ENCODE measurements around the gene C22orf31.

Gene C22orf31

DNA sequence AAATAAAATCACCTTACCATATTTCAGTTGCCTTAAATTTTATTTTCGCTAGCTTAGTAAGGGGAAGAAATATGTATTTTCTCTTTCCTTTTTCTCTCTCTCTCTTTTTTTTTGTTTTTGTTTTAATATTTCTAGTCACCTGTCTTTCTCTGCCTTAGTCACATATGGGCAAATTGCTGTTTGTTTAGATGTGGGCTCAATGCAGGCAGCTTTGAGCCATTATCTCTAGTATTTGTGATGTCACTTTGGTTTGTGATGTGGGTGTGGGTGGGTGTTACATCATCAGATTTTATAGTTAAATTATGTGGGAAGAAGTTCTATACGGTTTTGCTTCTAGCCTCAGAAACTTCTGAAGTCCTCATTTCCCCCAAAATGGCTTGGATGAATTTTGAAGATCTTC lies at the start of gene C22orf31:
TSS of gene C22orf31 (minus strand) at position 59 of the 400 bp plus-strand sequence. CDS start at position 20, 39 bp downstream.
- no peaks in the 10 kb centered on the region for H3K9me3 ChIP-seq (ENCODE audit: control insufficient read depth, low read depth, low read length)
- H3K27me3 ChIP-seq (ENCODE audit: control insufficient read depth, insufficient read depth, low read length) = no peaks in the 10 kb centered on the region
- no peaks in the 10 kb centered on the region for H3K36me3 ChIP-seq (ENCODE audit: control insufficient read depth, low read depth, low read length)
- H3K4me1 ChIP-seq (ENCODE audit: control insufficient read depth, low read depth, low read length) = no peaks in the 10 kb centered on the region
- no peak within 1 kb of the TSS for H3K27ac ChIP-seq (ENCODE audit: low read length)
- no peak within 1 kb of the TSS for H3K4me3 ChIP-seq (ENCODE audit: low read length)
- H3K9ac ChIP-seq (ENCODE audit: low read length) = no peak within 1 kb of the TSS

- no peaks in the 10 kb centered on the region for H3K36me3 ChIP-seq (ENCODE audit: control insufficient read depth, low read depth, low read length)
- H3K27ac ChIP-seq (ENCODE audit: low read length) = no peak overlapping the region
- H3K9me3 ChIP-seq (ENCODE audit: control insufficient read depth, low read depth, low read length) = no peaks in the 10 kb centered on the region
- H3K9ac ChIP-seq (ENCODE audit: low read length) = no peak overlapping the region
- H3K4me3 ChIP-seq (ENCODE audit: low read length) = no peak overlapping the region
- H3K4me1 ChIP-seq (ENCODE audit: control insufficient read depth, low read depth, low read length) = peaks cover 6% of the 10 kb centered on the region
- no peaks in the 10 kb centered on the region for H3K27me3 ChIP-seq (ENCODE audit: control insufficient read depth, insufficient read depth, low read length)
Measured at GRCh38 chr22:29110946-29111345, 49.3 kb upstream of the C22orf31 start.

- no peaks in the 10 kb centered on the region for H3K36me3 ChIP-seq (ENCODE audit: control insufficient read depth, low read depth, low read length)
- no peak overlapping the region for H3K27ac ChIP-seq (ENCODE audit: low read length)
- no peaks in the 10 kb centered on the region for H3K9me3 ChIP-seq (ENCODE audit: control insufficient read depth, low read depth, low read length)
- H3K27me3 ChIP-seq (ENCODE audit: control insufficient read depth, insufficient read depth, low read length) = no peaks in the 10 kb centered on the region
- no peak overlapping the region for H3K9ac ChIP-seq (ENCODE audit: low read length)
- no peak overlapping the region for H3K4me3 ChIP-seq (ENCODE audit: low read length)
- peaks cover 6% of the 10 kb centered on the region for H3K4me1 ChIP-seq (ENCODE audit: control insufficient read depth, low read depth, low read length)
Measured at GRCh38 chr22:29109822-29110221, 48.2 kb upstream of the C22orf31 start.

- no peak overlapping the region for H3K9ac ChIP-seq (ENCODE audit: low read length)
- H3K27me3 ChIP-seq (ENCODE audit: control insufficient read depth, insufficient read depth, low read length) = no peaks in the 10 kb centered on the region
- no peaks in the 10 kb centered on the region for H3K9me3 ChIP-seq (ENCODE audit: control insufficient read depth, low read depth, low read length)
- H3K27ac ChIP-seq (ENCODE audit: low read length) = no peak overlapping the region
- H3K4me1 ChIP-seq (ENCODE audit: control insufficient read depth, low read depth, low read length) = peaks cover 12% of the 10 kb centered on the region
- H3K4me3 ChIP-seq (ENCODE audit: low read length) = no peak overlapping the region
- H3K36me3 ChIP-seq (ENCODE audit: control insufficient read depth, low read depth, low read length) = no peaks in the 10 kb centered on the region
Measured at GRCh38 chr22:29108137-29108536, 46.5 kb upstream of the C22orf31 start.

GRCh38 chr22:29106839-29107238 lies 45.2 kb upstream of the C22orf31 start:
- Histone ChIP-seq H3K4me3 (ENCODE audit: low read length) (no peak overlapping the region), H3K27me3 (ENCODE audit: control insufficient read depth, insufficient read depth, low read length) (no peaks in the 10 kb centered on the region), H3K27ac (ENCODE audit: low read length) (no peak overlapping the region), H3K9ac (ENCODE audit: low read length) (no peak overlapping the region), H3K36me3 (ENCODE audit: control insufficient read depth, low read depth, low read length) (no peaks in the 10 kb centered on the region), H3K9me3 (ENCODE audit: control insufficient read depth, low read depth, low read length) (no peaks in the 10 kb centered on the region), H3K4me1 (ENCODE audit: control insufficient read depth, low read depth, low read length) (peaks cover 13% of the 10 kb centered on the region)

- H3K4me1 ChIP-seq (ENCODE audit: control insufficient read depth, low read depth, low read length) = peaks cover 13% of the 10 kb centered on the region
- H3K27ac ChIP-seq (ENCODE audit: low read length) = no peak overlapping the region
Measured at GRCh38 chr22:29105468-29105867, 43.8 kb upstream of the C22orf31 start.

GRCh38 chr22:29103121-29103520 lies 41.5 kb upstream of the C22orf31 start:
- Histone ChIP-seq H3K9me3 (ENCODE audit: control insufficient read depth, low read depth, low read length) (no peaks in the 10 kb centered on the region), H3K4me3 (ENCODE audit: low read length) (no peak overlapping the region), H3K36me3 (ENCODE audit: control insufficient read depth, low read depth, low read length) (no peaks in the 10 kb centered on the region), H3K27me3 (ENCODE audit: control insufficient read depth, insufficient read depth, low read length) (no peaks in the 10 kb centered on the region), H3K27ac (ENCODE audit: low read length) (no peak overlapping the region), H3K4me1 (ENCODE audit: control insufficient read depth, low read depth, low read length) (peaks cover 16% of the 10 kb centered on the region), H3K9ac (ENCODE audit: low read length) (no peak overlapping the region)

More at GRCh38 chr22:29105468-29105867, 43.8 kb upstream of the C22orf31 start:
- Histone ChIP-seq H3K27me3 (ENCODE audit: control insufficient read depth, insufficient read depth, low read length) (no peaks in the 10 kb centered on the region), H3K36me3 (ENCODE audit: control insufficient read depth, low read depth, low read length) (no peaks in the 10 kb centered on the region), H3K9me3 (ENCODE audit: control insufficient read depth, low read depth, low read length) (no peaks in the 10 kb centered on the region), H3K4me3 (ENCODE audit: low read length) (no peak overlapping the region), H3K9ac (ENCODE audit: low read length) (no peak overlapping the region)

- Histone ChIP-seq H3K27ac (ENCODE audit: low read length) (no peak overlapping the region), H3K4me3 (ENCODE audit: low read length) (no peak overlapping the region), H3K9me3 (ENCODE audit: control insufficient read depth, low read depth, low read length) (no peaks in the 10 kb centered on the region), H3K36me3 (ENCODE audit: control insufficient read depth, low read depth, low read length) (no peaks in the 10 kb centered on the region), H3K27me3 (ENCODE audit: control insufficient read depth, insufficient read depth, low read length) (no peaks in the 10 kb centered on the region), H3K9ac (ENCODE audit: low read length) (no peak overlapping the region), H3K4me1 (ENCODE audit: control insufficient read depth, low read depth, low read length) (peaks cover 20% of the 10 kb centered on the region)
Measured at GRCh38 chr22:29102300-29102699, 40.7 kb upstream of the C22orf31 start.

GRCh38 chr22:29098296-29098695 lies 36.7 kb upstream of the C22orf31 start:
- H3K27me3 ChIP-seq (ENCODE audit: control insufficient read depth, insufficient read depth, low read length) = no peaks in the 10 kb centered on the region

GRCh38 chr22:29096736-29097669 lies 35.4 kb upstream of the C22orf31 start:
- H3K4me3 ChIP-seq (ENCODE audit: low read length) = no peak overlapping the region
- H3K27ac ChIP-seq (ENCODE audit: low read length) = no peak overlapping the region
- H3K9me3 ChIP-seq (ENCODE audit: control insufficient read depth, low read depth, low read length) = no peaks in the 10 kb centered on the region
- peaks cover 17% of the 10 kb centered on the region for H3K4me1 ChIP-seq (ENCODE audit: control insufficient read depth, low read depth, low read length)
- H3K9ac ChIP-seq (ENCODE audit: low read length) = no peak overlapping the region
- H3K27me3 ChIP-seq (ENCODE audit: control insufficient read depth, insufficient read depth, low read length) = no peaks in the 10 kb centered on the region
- no peaks in the 10 kb centered on the region for H3K36me3 ChIP-seq (ENCODE audit: control insufficient read depth, low read depth, low read length)

More at GRCh38 chr22:29098296-29098695, 36.7 kb upstream of the C22orf31 start:
- Histone ChIP-seq H3K4me1 (ENCODE audit: control insufficient read depth, low read depth, low read length) (peaks cover 20% of the 10 kb centered on the region), H3K4me3 (ENCODE audit: low read length) (no peak overlapping the region), H3K36me3 (ENCODE audit: control insufficient read depth, low read depth, low read length) (no peaks in the 10 kb centered on the region), H3K9ac (ENCODE audit: low read length) (no peak overlapping the region), H3K9me3 (ENCODE audit: control insufficient read depth, low read depth, low read length) (no peaks in the 10 kb centered on the region), H3K27ac (ENCODE audit: low read length) (no peak overlapping the region)

DNA sequence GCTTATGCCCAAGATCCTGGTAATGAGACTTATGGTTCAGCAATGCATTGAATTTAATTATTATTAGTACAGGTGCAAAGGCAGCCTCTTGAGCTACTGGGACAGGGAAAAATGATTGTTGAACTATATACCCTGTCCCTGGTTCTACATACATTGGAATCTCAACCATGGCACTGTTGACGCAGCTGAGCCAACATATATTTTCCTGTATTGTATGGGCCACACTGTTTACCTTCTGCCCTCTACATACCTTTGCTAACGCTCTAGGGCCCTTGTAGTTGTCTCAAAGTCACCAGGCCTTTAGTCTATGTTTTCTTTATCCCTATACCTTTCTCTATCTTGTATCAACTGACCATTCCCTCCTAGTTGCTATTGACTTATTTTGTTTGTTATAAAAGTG lies 33.8 kb upstream of the C22orf31 start:
- Histone ChIP-seq H3K27ac (ENCODE audit: low read length) (no peak overlapping the region), H3K27me3 (ENCODE audit: control insufficient read depth, insufficient read depth, low read length) (no peaks in the 10 kb centered on the region), H3K4me1 (ENCODE audit: control insufficient read depth, low read depth, low read length) (peaks cover 17% of the 10 kb centered on the region), H3K36me3 (ENCODE audit: control insufficient read depth, low read depth, low read length) (no peaks in the 10 kb centered on the region), H3K4me3 (ENCODE audit: low read length) (no peak overlapping the region), H3K9ac (ENCODE audit: low read length) (no peak overlapping the region), H3K9me3 (ENCODE audit: control insufficient read depth, low read depth, low read length) (no peaks in the 10 kb centered on the region)

Measured in iPS-18a (cell line).